ENCODE measurements around the gene SGMS1.

DNA sequence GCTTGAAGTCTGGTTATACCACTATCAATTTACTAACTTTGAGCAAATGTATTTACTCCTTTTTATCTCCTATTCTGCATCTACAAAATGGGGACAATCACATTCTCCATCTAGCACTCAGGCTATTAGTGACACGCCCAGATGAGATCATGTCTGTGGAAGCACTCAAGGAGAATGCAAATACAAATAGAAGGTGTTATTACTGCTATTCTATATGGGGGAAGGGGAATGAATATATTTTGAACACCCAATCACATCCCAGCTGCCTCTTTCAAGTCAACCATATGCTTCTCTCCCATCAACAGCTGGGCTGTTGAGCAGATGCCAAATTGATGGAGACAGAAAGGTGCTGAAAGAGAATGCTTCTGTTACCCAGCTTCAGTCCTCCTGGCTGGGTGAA lies 23.5 kb downstream of the SGMS1 start:
- TF ChIP-seq CTCF (IDR thresholded peaks at IDR 0.05) (no peak), POLR2AphosphoS5 (IDR thresholded peaks at IDR 0.05) (no peak), EP300 (IDR thresholded peaks at IDR 0.05) (no peak)
